ENCODE results near the gene UBE2M.
"Not testable (repeated sequence)": the region's sequence is repeated elsewhere in the genome, so short reads cannot be mapped to it uniquely, and the experiment has no call there.

The UBE2M gene

GRCh38 chr19:58545286-58546018, 13.0 kb downstream of the UBE2M start:
- no peak for DNase-seq
- TF ChIP-seq POLR2A (IDR thresholded peaks at IDR 0.05; ENCODE audit: low read length) (peak; percentile 5), GATA1 (IDR thresholded peaks at IDR 0.05; ENCODE audit: low read depth, low read length) (no peak)

DNA sequence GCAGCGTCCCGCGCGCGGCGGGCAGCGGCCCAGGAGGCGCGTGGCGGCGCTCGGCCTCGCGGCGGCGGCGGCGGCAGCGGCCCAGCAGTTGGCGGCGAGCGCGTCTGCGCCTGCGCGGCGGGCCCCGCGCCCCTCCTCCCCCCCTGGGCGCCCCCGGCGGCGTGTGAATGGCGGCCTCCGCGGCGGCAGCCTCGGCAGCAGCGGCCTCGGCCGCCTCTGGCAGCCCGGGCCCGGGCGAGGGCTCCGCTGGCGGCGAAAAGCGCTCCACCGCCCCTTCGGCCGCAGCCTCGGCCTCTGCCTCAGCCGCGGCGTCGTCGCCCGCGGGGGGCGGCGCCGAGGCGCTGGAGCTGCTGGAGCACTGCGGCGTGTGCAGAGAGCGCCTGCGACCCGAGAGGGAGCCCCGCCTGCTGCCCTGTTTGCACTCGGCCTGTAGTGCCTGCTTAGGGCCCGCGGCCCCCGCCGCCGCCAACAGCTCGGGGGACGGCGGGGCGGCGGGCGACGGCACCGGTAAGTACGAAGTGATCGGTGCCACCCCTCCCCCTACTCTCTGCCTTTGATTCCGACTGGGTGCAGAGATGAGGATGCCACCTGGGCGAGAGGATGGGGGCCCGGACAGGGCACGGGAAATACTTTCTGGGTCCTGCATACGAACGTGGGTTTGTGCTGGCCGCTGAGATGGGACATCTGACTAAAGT, 13.7 kb downstream of the UBE2M start:
- TF ChIP-seq GATA1 (IDR thresholded peaks at IDR 0.05; ENCODE audit: low read depth, low read length), result no peak
- TF ChIP-seq POLR2A (IDR thresholded peaks at IDR 0.05; ENCODE audit: low read length), result no peak
- no peak for DNase-seq

DNA sequence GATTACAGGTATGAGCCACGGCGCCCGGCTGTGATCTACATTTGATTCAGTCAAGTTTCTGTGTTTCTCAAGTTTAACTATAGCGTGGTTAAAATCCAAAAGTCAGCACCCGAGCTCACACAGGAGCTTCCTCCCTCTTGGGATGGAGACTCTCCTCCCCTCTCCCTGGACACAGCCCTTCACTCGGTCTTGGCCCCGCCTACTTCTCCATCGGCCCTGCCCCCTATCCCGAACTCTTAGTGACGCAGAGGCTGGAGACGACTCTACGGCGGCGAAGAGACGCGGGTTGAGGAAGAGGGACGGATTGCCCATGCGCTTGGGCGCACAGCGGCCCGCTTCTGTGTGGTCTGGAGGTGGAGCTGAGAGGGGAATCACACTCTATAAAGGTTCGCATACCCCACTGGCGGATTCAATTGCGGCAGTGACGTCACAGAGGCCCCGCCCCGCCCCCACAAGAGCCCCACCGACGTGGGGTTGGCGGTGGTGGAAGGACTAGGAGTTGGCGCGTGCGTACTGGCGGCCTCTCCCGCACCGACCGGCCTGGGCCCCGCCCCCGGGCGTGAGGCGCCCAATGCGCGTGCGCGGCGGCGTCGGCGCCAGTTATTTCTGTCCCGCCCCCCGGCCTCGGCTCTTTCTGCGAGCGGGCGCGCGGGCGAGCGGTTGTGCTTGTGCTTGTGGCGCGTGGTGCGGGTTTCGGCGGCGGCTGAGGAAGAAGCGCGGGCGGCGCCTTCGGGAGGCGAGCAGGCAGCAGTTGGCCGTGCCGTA, 14.4 kb downstream of the UBE2M start, which contains the start of gene TRIM28:
TRIM28 (plus strand) TSS at position 239 of the 765 bp plus-strand sequence. CDS start 694 bp downstream, outside the sequence.
- no peak for DNase-seq
- TF ChIP-seq POLR2A (IDR thresholded peaks at IDR 0.05; ENCODE audit: low read length), result peak; percentile 90
- TF ChIP-seq GATA1 (IDR thresholded peaks at IDR 0.05; ENCODE audit: low read depth, low read length), result no peak

DNA sequence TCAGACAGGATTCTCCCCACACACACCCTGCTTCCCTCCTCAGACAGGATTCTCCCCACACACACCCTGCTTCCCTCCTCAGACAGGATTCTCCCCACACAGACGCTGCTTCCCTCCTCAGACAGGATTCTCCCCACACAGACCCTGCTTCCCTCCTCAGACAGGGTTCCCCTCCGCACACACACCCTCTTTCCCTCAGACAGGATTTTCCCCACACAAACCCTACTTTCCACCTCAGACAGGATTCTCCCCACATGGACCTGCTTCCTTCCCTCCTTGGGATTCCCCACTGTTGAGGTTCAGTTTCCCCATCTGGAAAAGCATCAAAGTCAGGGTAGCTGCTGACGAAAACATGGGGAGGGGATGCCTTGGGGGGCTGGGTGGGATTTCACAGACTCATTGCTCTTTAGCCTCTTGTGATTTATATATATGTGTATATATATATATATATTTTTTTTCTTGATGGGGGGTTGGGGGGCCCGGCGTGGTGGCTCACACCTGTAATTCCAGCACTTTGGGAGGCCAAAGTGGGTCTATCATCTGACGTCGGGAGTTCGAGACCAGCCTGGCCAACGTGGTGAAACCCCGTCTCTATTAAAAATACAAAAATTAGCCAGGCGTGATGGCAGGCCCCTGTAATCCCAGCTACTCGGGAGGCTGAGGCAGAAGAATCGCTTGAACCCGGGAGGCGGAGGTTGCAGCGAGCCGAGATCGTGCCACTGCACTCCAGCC, 15.6 kb downstream of the UBE2M start:
- DNase-seq, result not testable (repeated sequence)

DNA sequence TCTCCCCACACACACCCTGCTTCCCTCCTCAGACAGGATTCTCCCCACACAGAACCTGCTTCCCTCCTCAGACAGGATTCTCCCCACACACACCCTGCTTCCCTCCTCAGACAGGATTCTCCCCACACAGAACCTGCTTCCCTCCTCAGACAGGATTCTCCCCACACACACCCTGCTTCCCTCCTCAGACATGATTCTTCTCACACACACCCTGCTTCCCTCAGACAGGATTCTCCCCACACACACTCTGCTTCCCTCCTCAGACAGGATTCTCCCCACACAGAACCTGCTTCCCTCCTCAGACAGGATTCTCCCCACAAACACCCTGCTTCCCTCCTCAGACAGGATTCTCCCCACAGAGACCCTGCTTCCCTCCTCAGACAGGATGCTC, 19.2 kb downstream of the UBE2M start:
- not testable (repeated sequence) for DNase-seq

DNA sequence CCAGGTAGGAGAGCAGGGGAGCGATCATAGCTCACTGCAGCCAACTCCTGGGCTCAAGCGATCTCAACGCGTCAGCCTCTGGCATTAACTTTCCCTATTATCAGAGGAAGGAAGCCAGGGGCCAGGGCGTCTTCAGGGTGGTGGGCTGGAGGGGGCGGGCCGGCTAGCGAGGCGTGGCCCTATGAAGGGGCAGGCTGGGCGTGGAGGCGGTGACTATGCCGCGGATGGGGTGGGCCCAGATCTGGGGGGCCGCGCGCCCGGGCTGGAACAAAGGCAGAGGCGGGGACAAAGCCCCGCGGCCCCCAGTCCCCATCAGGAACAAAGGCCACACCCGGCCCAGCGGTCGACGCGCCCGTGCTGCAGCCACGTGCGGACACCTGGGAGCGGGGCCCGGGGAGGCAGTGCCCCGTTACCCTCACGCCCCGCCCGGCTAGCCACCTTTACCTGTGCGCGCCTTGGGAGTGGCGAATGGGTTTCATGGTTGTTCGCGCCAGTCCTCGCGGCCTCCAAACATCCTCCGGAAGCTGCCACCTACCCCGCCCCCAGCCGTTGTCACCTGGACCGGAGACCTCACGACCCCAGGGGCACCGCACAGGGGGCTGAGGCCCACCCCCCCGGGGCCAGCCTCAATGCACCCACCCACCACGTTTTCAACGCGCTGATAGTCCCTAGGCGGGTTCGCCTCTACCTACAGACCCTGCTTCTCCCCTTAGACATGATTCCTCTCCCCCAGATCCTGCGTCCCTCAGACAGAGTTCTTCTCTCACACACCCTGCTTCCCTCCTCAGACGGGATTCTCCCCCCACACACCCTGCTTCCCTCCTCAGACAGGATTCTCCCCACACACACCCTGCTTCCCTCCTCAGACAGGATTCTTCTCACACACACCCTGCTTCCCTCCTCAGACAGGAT, 19.9 kb downstream of the UBE2M start:
- no peak for TF ChIP-seq GATA1 (IDR thresholded peaks at IDR 0.05; ENCODE audit: low read depth, low read length)
- no peak for TF ChIP-seq POLR2A (IDR thresholded peaks at IDR 0.05; ENCODE audit: low read length)
- DNase-seq, result peak; percentile 52 to 59

DNA sequence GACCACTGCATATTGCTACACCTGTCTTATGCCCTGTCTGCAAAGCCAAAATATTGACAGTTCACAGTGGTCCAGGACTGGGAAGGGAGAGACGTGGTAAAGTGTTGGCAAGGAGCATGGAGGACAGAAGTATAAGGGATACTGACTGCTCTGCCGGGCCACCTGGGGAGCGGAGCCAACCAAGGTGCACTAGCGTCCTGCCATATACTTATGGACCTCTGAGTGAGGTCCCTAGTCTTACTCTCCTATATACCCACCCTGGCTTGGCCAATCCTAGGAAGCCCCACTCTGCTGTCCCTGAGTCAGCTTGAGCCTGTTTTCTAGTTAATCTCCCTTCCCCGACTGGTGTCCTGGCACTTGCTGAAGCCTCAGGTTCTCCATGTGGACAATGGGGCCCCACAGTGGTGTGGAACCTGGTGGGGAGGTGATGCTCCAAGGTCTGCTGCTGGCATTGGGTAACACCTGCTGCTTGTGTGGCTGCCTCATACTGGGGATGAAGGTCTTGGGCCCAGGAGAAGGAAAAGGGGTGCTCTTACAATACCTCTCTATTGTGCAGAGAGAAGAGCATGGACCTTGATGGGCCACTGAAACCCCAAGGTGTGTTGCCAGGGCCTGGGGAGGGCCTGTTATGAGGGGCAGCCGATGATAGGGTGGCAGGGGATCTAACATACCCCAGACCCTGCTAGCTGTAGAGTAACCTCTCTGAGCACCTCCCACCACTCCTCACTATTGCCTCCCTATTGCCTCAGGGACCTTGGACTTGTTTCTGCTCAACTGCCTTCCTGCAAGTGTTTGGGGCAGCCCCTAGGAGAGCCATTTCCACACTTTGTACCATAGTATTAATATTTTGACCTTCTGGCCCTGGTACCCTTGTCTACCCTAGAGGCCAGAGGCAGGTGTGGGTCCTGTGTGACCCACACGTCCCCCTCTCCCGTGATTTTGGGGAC, 21.3 kb downstream of the UBE2M start:
- DNase-seq, result no peak
- TF ChIP-seq POLR2A (IDR thresholded peaks at IDR 0.05; ENCODE audit: low read length), result no peak
- TF ChIP-seq GATA1 (IDR thresholded peaks at IDR 0.05; ENCODE audit: low read depth, low read length), result no peak

DNA sequence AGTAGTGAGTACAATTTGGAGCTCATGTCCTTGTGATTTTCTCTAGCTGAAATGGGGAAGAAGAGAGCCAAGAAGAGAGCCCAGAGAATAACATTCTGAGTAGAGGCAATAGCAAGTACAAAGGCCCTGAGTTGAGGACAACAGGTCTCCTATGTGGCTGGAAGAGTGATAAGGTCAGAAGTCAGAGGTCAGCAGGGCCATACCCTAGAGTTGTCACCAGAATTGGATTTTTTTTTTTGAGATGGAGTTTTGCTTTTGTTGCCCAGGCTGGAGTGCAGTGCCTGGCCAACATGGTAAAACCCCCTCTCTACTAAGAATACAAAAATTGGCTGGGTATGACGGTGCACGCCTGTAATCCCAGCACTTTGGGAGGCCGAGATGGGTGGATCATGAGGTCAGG, 22.6 kb downstream of the UBE2M start:
- TF ChIP-seq POLR2A (IDR thresholded peaks at IDR 0.05; ENCODE audit: low read length) (no peak), GATA1 (IDR thresholded peaks at IDR 0.05; ENCODE audit: low read depth, low read length) (no peak)
- no peak for DNase-seq

- no peak for TF ChIP-seq GATA1 (IDR thresholded peaks at IDR 0.05; ENCODE audit: low read depth, low read length)
- no peak for TF ChIP-seq POLR2A (IDR thresholded peaks at IDR 0.05; ENCODE audit: low read length)
- DNase-seq, result no peak
These were observed 27.2 kb downstream of the UBE2M start for GRCh38 chr19:58531034-58531840.

GRCh38 chr19:58529405-58529804, 29.0 kb downstream of the UBE2M start:
- DNase-seq, result no peak
- TF ChIP-seq POLR2A (IDR thresholded peaks at IDR 0.05; ENCODE audit: low read length), result no peak
- TF ChIP-seq GATA1 (IDR thresholded peaks at IDR 0.05; ENCODE audit: low read depth, low read length), result no peak

DNA sequence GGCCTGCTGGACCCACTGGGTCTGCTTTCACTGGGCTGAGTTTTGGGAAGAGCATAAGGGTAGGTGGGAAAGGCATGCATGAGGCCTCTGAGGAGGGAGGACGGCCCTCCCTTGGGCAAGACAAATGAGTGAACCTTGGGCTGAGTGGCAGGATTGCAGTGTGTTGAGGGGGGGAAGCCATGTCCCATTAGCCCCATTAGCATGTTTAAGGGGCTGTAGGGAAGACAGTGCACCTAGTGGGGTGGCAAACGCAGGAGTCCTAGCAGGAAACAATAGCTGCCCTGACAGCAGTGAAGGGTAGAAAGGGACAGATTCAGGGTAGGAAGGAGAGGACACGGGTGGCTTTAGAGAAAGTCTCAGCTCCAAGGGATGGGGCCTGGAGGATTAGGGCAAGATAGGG, 35.7 kb downstream of the UBE2M start:
- no peak for TF ChIP-seq POLR2A (IDR thresholded peaks at IDR 0.05; ENCODE audit: low read length)
- no peak for TF ChIP-seq GATA1 (IDR thresholded peaks at IDR 0.05; ENCODE audit: low read depth, low read length)
- no peak for DNase-seq
